Stomach (tissue), 9 donors: Measurements from ENCODE around the gene C1orf35. TPM values are rescaled to one million over a fixed set of nuclear protein-coding genes. Genes with fewer than 3 reads are reported as not detected.

Experiments used
- DNase-seq, 2 donors: peaks; one replicate each; pipeline versions ENCODE4 v3.0.0 to v3.0.0-alpha.2; 2013 to 2019
- H3K27ac ChIP-seq, 5 donors: fragments of 200-600 bp in 4 of 5; sonication (generic) in 4 of 5; one replicate each; pipeline ENCODE4 v1.5.1; 2013 to 2019; ENCODE audit warnings: mild to moderate bottlenecking in 1 of 5, moderate library complexity in 1 of 5
- H3K27me3 ChIP-seq, 3 donors: fragments of 200-600 bp; sonication (generic); one replicate each; pipeline ENCODE4 v1.5.1; 2017 to 2019; ENCODE audit warnings: mixed run types in 1 of 3
- H3K36me3 ChIP-seq, 4 donors: fragments of 200-600 bp; sonication (generic); 1 replicate in 3 of 4; 2 replicates in 1 of 4; pipeline ENCODE4 v1.5.1; 2016 to 2019
- H3K4me1 ChIP-seq, 4 donors: fragments of 200-600 bp; sonication (generic); one replicate each; pipeline ENCODE4 v1.5.1; 2016 to 2019
- H3K4me3 ChIP-seq, 4 donors: fragments of 200-600 bp; sonication (generic) in 3 of 4; one replicate each; pipeline ENCODE4 v1.5.1; 2016 to 2019; ENCODE audit warnings: mild to moderate bottlenecking in 1 of 4
- H3K9me3 ChIP-seq, 4 donors: fragments of 200-600 bp; sonication (generic); one replicate each; pipeline ENCODE4 v1.5.1; 2016 to 2019
- EP300 ChIP-seq: sonication (generic); formaldehyde crosslinking; IDR thresholded peaks from one replicate; pipeline ENCODE4 v1.6.1; 2017; ENCODE audit warnings: antibody characterized with exemption
- POLR2A ChIP-seq, 4 donors: fragments of 450-650 bp; IDR thresholded peaks; one replicate each; pipeline ENCODE4 v1.6.1; 2016; ENCODE audit warnings: antibody characterized with exemption in 4 of 4, control low read depth in 2 of 4, mild to moderate bottlenecking in 1 of 4, moderate library complexity in 1 of 4
- POLR2AphosphoS5 ChIP-seq, 3 donors: sonication (generic); formaldehyde crosslinking; IDR thresholded peaks; one replicate each; pipeline ENCODE4 v1.6.1; 2016; ENCODE audit warnings: antibody characterized with exemption in 3 of 3
- WGBS, 5 donors: extraction: QIAGEN DNeasy Blood & Tissue Kit in 3 of 5; methylation state at CpG; one replicate each; pipeline versions ENCODE4 v1.1.5 to v1.1.7; 2013 to 2018; 5-methylcytosine and 5-hydroxymethylcytosine counted together
- intact Hi-C: fragments of 100-400 bp; cut with DNase I; formaldehyde crosslinking; loops from one replicate; pipeline ENCODE4 v1.15.1; 2023; ENCODE audit warnings: low total_unique reads
- polyA plus RNA-seq, 3 donors: library from polyadenylated mRNA; stranded (reverse); fragments of 200-250 nt; gene quantifications; one replicate each; pipeline ENCODE4 v1.2.3, GENCODE V29; 2013
- total RNA-seq, 5 donors: library from RNA; depleted of rRNA; stranded (reverse); fragments of >200 nt; gene quantifications; one replicate each; pipeline versions ENCODE4 v1.1.0 to v1.2.3, GENCODE V29; 2014 to 2016
- TF ChIP-seq, protein P1 (sequence below), 7 experiments: fragments of 450-650 bp in 4 of 7; fragments of 200-600 bp in 3 of 7; sonication (generic) in 3 of 7; IDR thresholded peaks; one replicate each; pipeline ENCODE4 v1.5.1; 2016 to 2019; ENCODE audit warnings: antibody characterized with exemption in 7 of 7, control low read depth in 2 of 7, mild to moderate bottlenecking in 1 of 7
- donor health status: healthy with polysubstance abuse.
- donor health status: Bipolar disorder and iron deficiency.
- donor health status: healthy.

C1orf35 gene
- total and polyA plus RNA-seq, 8 donors: 0.58 to 94.7 (median 11.8) TPM

DNA sequence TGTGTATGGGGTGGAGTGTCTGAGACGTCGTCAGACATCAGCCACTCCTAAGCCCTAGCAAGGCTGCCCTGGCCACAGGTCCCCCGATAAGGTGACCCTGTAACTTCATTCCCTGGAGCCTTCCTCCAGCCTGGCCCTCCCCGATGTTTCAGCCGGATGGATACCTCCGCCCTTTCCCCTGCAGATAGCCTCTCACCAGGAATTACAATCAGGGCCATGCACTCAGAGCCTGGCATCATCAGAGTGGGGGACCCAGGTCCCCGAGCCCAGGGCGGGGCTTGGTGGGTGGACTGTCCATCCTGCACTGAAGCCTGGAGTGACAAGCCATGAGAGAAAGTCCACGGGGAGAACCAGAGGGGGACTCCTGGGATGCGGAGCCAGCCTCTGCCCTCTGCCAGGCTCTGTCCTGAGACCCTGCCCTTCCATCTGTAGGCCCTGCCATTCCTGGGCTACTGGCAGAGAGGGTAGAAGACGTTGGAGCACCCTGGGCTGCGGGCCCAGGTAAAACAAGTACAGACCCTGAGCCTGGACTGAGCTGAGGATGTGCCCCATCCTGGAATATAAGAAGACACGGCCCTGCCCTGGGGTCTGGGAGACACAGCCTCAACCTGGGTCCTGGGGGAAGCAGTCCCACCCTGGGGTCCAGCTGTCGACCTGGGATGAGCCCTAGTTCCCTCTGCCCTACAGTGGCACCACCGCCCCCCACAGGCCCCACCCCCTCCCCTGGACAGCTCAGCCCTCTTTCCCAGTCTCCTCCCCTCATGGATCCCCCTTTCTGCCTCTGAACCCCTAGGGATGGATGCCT, 37.4 kb downstream of the C1orf35 start:
- peak in 1 of 2 donors; percentile 27 for DNase-seq
- Histone ChIP-seq H3K27ac (no peak overlapping the region), H3K4me3 (no peak overlapping the region), H3K36me3 (no peaks in the 10 kb centered on the region), H3K4me1 (peaks cover 3 to 6% (median 3%) of the 10 kb centered on the region in 4 donors), H3K27me3 (peaks cover 5 to 100% (median 64%) of the 10 kb centered on the region in 3 donors), H3K9me3 (no peaks in the 10 kb centered on the region)
- intact Hi-C loops: no loop called here
- TF ChIP-seq POLR2AphosphoS5 (IDR thresholded peaks at IDR 0.05): no peak
- TF ChIP-seq, protein P1, sequence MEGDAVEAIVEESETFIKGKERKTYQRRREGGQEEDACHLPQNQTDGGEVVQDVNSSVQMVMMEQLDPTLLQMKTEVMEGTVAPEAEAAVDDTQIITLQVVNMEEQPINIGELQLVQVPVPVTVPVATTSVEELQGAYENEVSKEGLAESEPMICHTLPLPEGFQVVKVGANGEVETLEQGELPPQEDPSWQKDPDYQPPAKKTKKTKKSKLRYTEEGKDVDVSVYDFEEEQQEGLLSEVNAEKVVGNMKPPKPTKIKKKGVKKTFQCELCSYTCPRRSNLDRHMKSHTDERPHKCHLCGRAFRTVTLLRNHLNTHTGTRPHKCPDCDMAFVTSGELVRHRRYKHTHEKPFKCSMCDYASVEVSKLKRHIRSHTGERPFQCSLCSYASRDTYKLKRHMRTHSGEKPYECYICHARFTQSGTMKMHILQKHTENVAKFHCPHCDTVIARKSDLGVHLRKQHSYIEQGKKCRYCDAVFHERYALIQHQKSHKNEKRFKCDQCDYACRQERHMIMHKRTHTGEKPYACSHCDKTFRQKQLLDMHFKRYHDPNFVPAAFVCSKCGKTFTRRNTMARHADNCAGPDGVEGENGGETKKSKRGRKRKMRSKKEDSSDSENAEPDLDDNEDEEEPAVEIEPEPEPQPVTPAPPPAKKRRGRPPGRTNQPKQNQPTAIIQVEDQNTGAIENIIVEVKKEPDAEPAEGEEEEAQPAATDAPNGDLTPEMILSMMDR (IDR thresholded peaks at IDR 0.05): no peak
- no peak for TF ChIP-seq POLR2A (IDR thresholded peaks at IDR 0.05)
- TF ChIP-seq EP300: no peak
- 62 to 78% (median 66%) methylated on average over 11 to 15 of the region's 15 CpGs for WGBS, 5 donors

DNA sequence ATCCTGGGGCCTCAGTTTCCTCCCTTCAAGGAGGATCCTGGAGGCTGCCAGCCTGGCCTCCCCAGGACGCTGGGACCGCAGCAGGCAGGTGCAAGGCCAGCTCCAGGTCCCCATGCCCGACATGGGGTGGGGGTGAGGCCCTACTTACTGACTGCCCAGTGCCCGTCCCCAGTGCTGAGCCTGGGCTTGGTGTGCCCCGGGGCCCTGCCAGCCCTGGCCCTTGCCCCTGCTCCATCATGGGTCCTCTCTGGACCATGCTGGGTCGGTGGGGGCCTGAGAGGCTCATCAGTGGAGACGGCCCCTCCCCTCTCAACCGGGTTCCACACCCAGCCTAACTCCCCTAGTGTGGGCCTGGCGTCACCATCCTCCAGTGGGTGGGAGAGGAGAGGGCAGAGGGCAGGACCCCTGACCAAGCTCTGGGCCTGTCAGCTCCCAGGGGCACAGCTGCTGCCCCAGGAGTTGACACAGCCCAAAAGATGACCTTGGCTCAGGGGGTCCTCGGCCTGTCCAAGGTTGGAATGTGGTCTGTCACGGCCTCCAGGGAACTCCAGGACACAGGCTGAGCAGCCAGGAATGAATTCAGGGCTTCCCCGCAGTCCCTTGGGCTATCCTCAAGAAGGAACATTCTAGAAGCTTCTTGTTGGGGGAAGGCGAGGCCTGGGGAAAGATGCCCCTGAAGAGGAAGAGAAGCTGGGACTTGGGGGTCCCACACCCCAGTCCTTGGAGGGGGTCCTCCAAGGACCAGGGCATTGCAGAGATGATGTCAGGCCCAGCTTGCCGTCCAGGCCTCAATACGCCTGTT, 38.2 kb downstream of the C1orf35 start:
- Histone ChIP-seq H3K27me3 (peaks cover 8 to 100% (median 70%) of the 10 kb centered on the region in 3 donors), H3K27ac (no peak overlapping the region), H3K4me1 (peaks cover 11 to 14% (median 11%) of the 10 kb centered on the region in 4 donors), H3K36me3 (no peaks in the 10 kb centered on the region), H3K4me3 (no peak overlapping the region), H3K9me3 (no peaks in the 10 kb centered on the region)
- intact Hi-C loops: no loop called here
- DNase-seq: peak in 1 of 2 donors; percentile 22
- TF ChIP-seq EP300 (no peak), POLR2AphosphoS5 (IDR thresholded peaks at IDR 0.05) (no peak), POLR2A (IDR thresholded peaks at IDR 0.05) (no peak)
- TF ChIP-seq, protein P1 (IDR thresholded peaks at IDR 0.05): no peak
- 65 to 78% (median 76%) methylated on average over 14 to 15 of the region's 15 CpGs for WGBS, 5 donors

DNA sequence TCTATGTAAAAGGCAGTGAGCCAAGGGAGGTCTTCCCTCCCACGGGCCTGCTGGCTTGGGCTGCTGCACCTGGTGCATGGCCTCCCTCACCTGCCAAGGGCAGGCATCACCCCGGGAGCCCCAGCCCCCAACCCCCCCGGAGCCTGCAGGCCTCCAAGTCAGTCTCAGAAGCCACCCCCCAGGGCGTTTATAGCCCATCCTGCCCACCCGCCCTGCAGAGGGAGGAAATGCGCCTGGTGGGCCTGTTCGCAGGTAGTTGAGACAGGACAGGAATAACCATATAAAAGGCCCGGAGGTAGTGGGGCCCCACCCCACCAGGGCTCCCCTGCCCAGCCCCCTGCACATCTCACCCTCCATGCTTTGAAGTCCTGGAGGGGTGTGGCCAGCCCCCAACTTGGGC, 38.8 kb downstream of the C1orf35 start:
- intact Hi-C loops: no loop called here
- Histone ChIP-seq H3K9me3 (no peaks in the 10 kb centered on the region), H3K4me3 (no peak overlapping the region), H3K27me3 (peaks cover 11 to 100% (median 77%) of the 10 kb centered on the region in 3 donors), H3K36me3 (no peaks in the 10 kb centered on the region), H3K4me1 (peaks cover 15 to 20% (median 18%) of the 10 kb centered on the region in 4 donors), H3K27ac (no peak overlapping the region)
- 47 to 81% (median 66%) methylated on average over 3 to 8 of the region's 8 CpGs for WGBS, 5 donors
- DNase-seq: peak in 1 of 2 donors; percentile 17
- TF ChIP-seq EP300 (no peak), POLR2A (IDR thresholded peaks at IDR 0.05) (no peak)
- TF ChIP-seq, protein P1 (IDR thresholded peaks at IDR 0.05): no peak
